Caco-2 (cell line): Measurements from ENCODE around the gene CHID1. TPM values are rescaled to one million over a fixed set of nuclear protein-coding genes. Genes with fewer than 3 reads are reported as not detected.

Experiments used
- BruUV-seq: library from RNA; stranded (reverse); fragments of 400-500 nt; replicated peaks from 2 replicates; lab custom pipeline; 2021; lab: Mats Ljungman, UMichigan
- CTCF ChIA-PET: fragments of 300-600 bp; sonication (Branson Sonifier 250); formaldehyde crosslinking; loops from one replicate; lab custom pipeline; 2022; ENCODE audit warnings: antibody characterized with exemption; lab: Charles Lee
- POLR2A ChIA-PET: fragments of 300-600 bp; sonication (Branson Sonifier 250); formaldehyde crosslinking; loops from one replicate; lab custom pipeline; 2022; ENCODE audit warnings: antibody characterized with exemption; lab: Charles Lee
- DNase-seq, 2 experiments: peaks; one replicate each; pipeline versions ENCODE4 v3.0.0 to v3.0.0-alpha.2; 2020 to 2022
- H3K27me3 ChIP-seq: replicated peaks from 2 replicates; pipeline ENCODE4 v1.6.0; 2011; ENCODE audit warnings: low read length; ENCODE audit not compliant: control insufficient read depth, insufficient read depth
- H3K36me3 ChIP-seq: 2 replicates; pipeline ENCODE4 v1.5.1; 2011; ENCODE audit warnings: low read length; ENCODE audit not compliant: control insufficient read depth, insufficient read depth
- H3K4me1 ChIP-seq: fragments of 250-450 bp; sonication (Bioruptor Pico); 2 replicates; pipeline ENCODE4 v1.5.1; 2020; ENCODE audit warnings: mild to moderate bottlenecking
- H3K4me3 ChIP-seq: 2 replicates; pipeline ENCODE4 v1.5.1; 2011; ENCODE audit warnings: low read depth, mild to moderate bottlenecking, control low read depth, low read length
- H3K9me3 ChIP-seq: fragments of 250-450 bp; sonication (Bioruptor Pico); 2 replicates; pipeline ENCODE4 v1.5.1; 2020; ENCODE audit warnings: mild to moderate bottlenecking, moderate library complexity
- H3K27ac Mint-ChIP-seq: one replicate; pipeline ENCODE4 v1.8.0; 2022; ENCODE audit warnings: mixed read lengths; ENCODE audit not compliant: unreplicated experiment
- H3K27me3 Mint-ChIP-seq: one replicate; pipeline ENCODE4 v1.8.0; 2022; ENCODE audit warnings: mixed read lengths; ENCODE audit not compliant: insufficient read depth, unreplicated experiment
- H3K36me3 Mint-ChIP-seq: one replicate; pipeline ENCODE4 v1.8.0; 2022; ENCODE audit warnings: mild to moderate bottlenecking, mixed read lengths; ENCODE audit not compliant: insufficient read depth, unreplicated experiment
- H3K4me1 Mint-ChIP-seq: one replicate; pipeline ENCODE4 v1.8.0; 2022; ENCODE audit warnings: low read depth, mixed read lengths; ENCODE audit not compliant: unreplicated experiment
- H3K4me3 Mint-ChIP-seq: one replicate; pipeline ENCODE4 v1.8.0; 2022; ENCODE audit warnings: mild to moderate bottlenecking, moderate library complexity, mixed read lengths; ENCODE audit not compliant: unreplicated experiment
- H3K9me3 Mint-ChIP-seq: one replicate; pipeline ENCODE4 v1.8.0; 2022; ENCODE audit warnings: mixed read lengths; ENCODE audit not compliant: unreplicated experiment
- intact Hi-C: fragments of 100-400 bp; cut with micrococcal nuclease; formaldehyde crosslinking; loops from one replicate; pipeline ENCODE4 v1.10.0; 2022; ENCODE audit not compliant: unreplicated experiment
- total RNA-seq: library from RNA; stranded (reverse); gene quantifications from 2 replicates; pipeline ENCODE4 v1.2.3, GENCODE V29; 2022
- TF ChIP-seq, protein P1 (sequence below), 2 experiments: fragments of 200-600 bp in 1 of 2; IDR thresholded peaks; 1 replicate in 1 of 2; 2 replicates in 1 of 2; pipeline versions ENCODE4 v1.5.1 to v1.8.0; 2011 to 2022; ENCODE audit warnings: antibody characterized with exemption in 1 of 2, control low read depth in 1 of 2, inconsistent platforms in 1 of 2, low read depth in 1 of 2, low read length in 1 of 2, mild to moderate bottlenecking in 1 of 2, moderate library complexity in 1 of 2; ENCODE audit not compliant: insufficient read depth in 1 of 2, severe bottlenecking in 1 of 2, unreplicated experiment in 1 of 2

Gene CHID1
- total RNA-seq, 1 experiment from 2014 or later, result 180 TPM

DNA sequence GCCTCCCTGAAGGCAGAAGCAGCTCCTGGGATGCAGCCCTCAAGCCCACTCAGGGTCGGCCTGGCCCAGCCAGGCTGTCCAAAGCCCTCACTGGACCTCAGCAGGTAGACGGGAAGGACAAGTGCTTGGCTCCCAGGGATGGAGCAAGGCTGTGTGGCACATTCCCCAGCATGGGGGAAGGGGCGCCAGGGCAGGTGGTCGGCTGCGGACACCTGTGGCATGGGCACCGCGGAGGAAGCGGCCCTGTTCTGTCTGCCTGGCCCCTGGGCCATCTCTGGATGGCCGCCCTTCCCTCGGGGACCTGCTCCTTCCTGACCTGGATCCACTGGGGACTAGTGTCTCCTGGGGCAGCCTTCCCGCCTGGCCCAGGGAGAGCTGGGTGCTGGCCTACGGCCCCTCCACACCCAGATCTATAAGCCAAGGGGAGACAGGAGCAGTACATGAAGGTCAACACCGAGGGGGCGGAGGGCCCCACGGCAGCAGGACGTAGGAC, 26.0 kb downstream of the CHID1 start:
- Mint-ChIP-seq H3K27me3 (no peaks in the 10 kb centered on the region), H3K4me1 (no peaks in the 10 kb centered on the region), H3K4me3 (no peak overlapping the region), H3K27ac (no peak overlapping the region), H3K36me3 (peaks cover 51% of the 10 kb centered on the region), H3K9me3 (no peaks in the 10 kb centered on the region)
- POLR2A ChIA-PET, result interaction anchor here (0.5 kb wide), 1 partner anchor 66 kb away, joined by 3 read pairs; the partner anchor contains the start of gene PNPLA2
- CTCF ChIA-PET, result no interaction called here
- TF ChIP-seq, protein P1, sequence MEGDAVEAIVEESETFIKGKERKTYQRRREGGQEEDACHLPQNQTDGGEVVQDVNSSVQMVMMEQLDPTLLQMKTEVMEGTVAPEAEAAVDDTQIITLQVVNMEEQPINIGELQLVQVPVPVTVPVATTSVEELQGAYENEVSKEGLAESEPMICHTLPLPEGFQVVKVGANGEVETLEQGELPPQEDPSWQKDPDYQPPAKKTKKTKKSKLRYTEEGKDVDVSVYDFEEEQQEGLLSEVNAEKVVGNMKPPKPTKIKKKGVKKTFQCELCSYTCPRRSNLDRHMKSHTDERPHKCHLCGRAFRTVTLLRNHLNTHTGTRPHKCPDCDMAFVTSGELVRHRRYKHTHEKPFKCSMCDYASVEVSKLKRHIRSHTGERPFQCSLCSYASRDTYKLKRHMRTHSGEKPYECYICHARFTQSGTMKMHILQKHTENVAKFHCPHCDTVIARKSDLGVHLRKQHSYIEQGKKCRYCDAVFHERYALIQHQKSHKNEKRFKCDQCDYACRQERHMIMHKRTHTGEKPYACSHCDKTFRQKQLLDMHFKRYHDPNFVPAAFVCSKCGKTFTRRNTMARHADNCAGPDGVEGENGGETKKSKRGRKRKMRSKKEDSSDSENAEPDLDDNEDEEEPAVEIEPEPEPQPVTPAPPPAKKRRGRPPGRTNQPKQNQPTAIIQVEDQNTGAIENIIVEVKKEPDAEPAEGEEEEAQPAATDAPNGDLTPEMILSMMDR (IDR thresholded peaks at IDR 0.05; ENCODE audit: insufficient read depth in 1 of 2, low read depth in 1 of 2, low read length in 1 of 2, severe bottlenecking in 1 of 2, unreplicated experiment in 1 of 2), result no peak
- no TSS peak for BruUV-seq
- Histone ChIP-seq H3K4me3 (no peak overlapping the region), H3K9me3 (no peaks in the 10 kb centered on the region), H3K4me1 (no peaks in the 10 kb centered on the region), H3K27me3 (no peaks in the 10 kb centered on the region), H3K36me3 (peaks cover 3% of the 10 kb centered on the region)
- no peak for DNase-seq
- intact Hi-C loops, result no loop called here

DNA sequence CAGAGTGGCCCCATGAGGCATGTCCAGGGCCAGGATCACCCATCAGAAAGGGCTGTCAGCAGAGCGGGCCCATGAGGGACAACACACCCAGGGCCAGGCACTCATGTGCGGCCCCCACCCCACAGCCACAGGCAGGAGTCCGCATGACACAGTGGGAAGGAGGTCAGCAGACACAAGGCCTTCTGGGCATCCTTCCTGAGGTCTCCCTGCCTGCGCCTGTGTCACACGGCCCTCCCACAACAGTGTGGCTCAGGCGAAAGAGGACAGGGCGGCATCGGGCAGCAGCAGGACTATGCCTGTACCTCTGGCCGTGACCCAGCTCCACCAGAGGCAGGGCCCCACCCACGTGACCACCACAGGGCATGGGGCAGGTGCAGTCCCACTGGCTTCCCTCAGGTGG, 27.1 kb downstream of the CHID1 start:
- Histone ChIP-seq H3K4me1 (no peaks in the 10 kb centered on the region), H3K36me3 (peaks cover 3% of the 10 kb centered on the region), H3K9me3 (no peaks in the 10 kb centered on the region), H3K4me3 (no peak overlapping the region), H3K27me3 (no peaks in the 10 kb centered on the region)
- Mint-ChIP-seq H3K27ac (no peak overlapping the region), H3K27me3 (no peaks in the 10 kb centered on the region), H3K4me3 (no peak overlapping the region), H3K4me1 (no peaks in the 10 kb centered on the region), H3K36me3 (peaks cover 52% of the 10 kb centered on the region), H3K9me3 (no peaks in the 10 kb centered on the region)
- BruUV-seq, result no TSS peak
- TF ChIP-seq, protein P1 (IDR thresholded peaks at IDR 0.05; ENCODE audit: insufficient read depth in 1 of 2, low read depth in 1 of 2, low read length in 1 of 2, severe bottlenecking in 1 of 2, unreplicated experiment in 1 of 2), result no peak
- no peak for DNase-seq
- POLR2A ChIA-PET, result no interaction called here
- intact Hi-C loops, result no loop called here
- CTCF ChIA-PET, result no interaction called here

DNA sequence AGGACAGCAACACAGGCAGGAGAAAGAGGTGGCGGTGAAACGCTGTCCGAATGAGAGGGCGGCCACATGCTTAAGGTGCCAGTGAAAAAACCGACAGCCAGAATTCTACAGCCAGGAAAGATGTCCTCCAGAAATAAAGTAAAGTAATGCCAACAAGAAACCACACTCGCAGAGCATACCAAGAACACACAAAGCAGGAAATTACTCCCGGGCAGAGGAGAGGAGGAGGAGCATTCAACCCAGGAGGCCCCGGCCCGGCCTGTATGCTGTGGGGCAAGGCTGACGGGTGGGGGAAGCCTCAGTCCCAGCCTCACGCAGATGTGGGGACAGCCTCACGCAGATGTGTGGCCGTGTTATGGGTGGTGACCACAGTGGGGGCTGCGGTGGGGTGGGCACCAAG, 28.0 kb downstream of the CHID1 start:
- TF ChIP-seq, protein P1 (IDR thresholded peaks at IDR 0.05; ENCODE audit: insufficient read depth in 1 of 2, low read depth in 1 of 2, low read length in 1 of 2, severe bottlenecking in 1 of 2, unreplicated experiment in 1 of 2), result no peak
- Mint-ChIP-seq H3K4me1 (no peaks in the 10 kb centered on the region), H3K27ac (no peak overlapping the region), H3K9me3 (no peaks in the 10 kb centered on the region), H3K4me3 (no peak overlapping the region), H3K27me3 (no peaks in the 10 kb centered on the region), H3K36me3 (peaks cover 51% of the 10 kb centered on the region)
- no peak overlapping the region for H3K4me3 ChIP-seq
- intact Hi-C loops, result no loop called here
- H3K36me3 ChIP-seq, result peaks cover 3% of the 10 kb centered on the region
- no TSS peak for BruUV-seq
- no peaks in the 10 kb centered on the region for H3K9me3 ChIP-seq
- no peaks in the 10 kb centered on the region for H3K4me1 ChIP-seq
- DNase-seq, result no peak
- POLR2A ChIA-PET, result interaction anchor here (0.7 kb wide), 1 partner anchor 165 kb away, joined by 3 read pairs; no protein-coding TSS in a partner anchor
- CTCF ChIA-PET, result no interaction called here
- H3K27me3 ChIP-seq, result no peaks in the 10 kb centered on the region
